Measurements from ENCODE around the gene TFDP3. TPM values are rescaled to one million over a fixed set of nuclear protein-coding genes. Genes with fewer than 3 reads are reported as not detected.

The TFDP3 gene
- total and polyA plus RNA-seq, 2 experiments from 2014 or later: not detected

DNA sequence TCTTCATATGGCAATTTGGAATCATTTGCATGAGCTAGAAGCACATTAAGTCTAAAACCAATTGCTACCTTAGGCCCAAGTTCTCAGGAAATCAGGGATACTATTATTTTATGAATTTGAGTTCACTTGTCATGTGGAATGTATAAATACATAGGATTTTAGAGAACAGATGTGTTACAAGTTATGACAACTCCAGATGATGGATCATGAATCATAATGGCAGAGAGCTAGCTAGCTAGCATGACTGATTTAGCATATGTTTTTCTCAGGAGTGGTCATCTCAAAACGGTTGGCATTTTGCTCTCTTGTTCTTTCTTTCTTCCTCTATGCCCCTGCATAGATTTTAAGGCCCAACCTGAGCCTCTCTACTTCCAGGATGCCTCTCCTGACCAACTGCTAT is 14.2 kb upstream of the TFDP3 start:
- Histone ChIP-seq H3K4me3 (no peak overlapping the region), H3K36me3 (no peaks in the 10 kb centered on the region), H3K4me1 (ENCODE audit: low read depth) (no peaks in the 10 kb centered on the region), H3K9me3 (ENCODE audit: low read depth) (no peaks in the 10 kb centered on the region), H3K27me3 (no peaks in the 10 kb centered on the region), H3K27ac (no peak overlapping the region)
- DNase-seq (ENCODE audit: low read depth in 1 of 2, low spot score in 1 of 2): no peak
- TF ChIP-seq, protein P1, sequence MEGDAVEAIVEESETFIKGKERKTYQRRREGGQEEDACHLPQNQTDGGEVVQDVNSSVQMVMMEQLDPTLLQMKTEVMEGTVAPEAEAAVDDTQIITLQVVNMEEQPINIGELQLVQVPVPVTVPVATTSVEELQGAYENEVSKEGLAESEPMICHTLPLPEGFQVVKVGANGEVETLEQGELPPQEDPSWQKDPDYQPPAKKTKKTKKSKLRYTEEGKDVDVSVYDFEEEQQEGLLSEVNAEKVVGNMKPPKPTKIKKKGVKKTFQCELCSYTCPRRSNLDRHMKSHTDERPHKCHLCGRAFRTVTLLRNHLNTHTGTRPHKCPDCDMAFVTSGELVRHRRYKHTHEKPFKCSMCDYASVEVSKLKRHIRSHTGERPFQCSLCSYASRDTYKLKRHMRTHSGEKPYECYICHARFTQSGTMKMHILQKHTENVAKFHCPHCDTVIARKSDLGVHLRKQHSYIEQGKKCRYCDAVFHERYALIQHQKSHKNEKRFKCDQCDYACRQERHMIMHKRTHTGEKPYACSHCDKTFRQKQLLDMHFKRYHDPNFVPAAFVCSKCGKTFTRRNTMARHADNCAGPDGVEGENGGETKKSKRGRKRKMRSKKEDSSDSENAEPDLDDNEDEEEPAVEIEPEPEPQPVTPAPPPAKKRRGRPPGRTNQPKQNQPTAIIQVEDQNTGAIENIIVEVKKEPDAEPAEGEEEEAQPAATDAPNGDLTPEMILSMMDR (IDR thresholded peaks at IDR 0.05; ENCODE audit: low read depth, low read length): no peak

DNA sequence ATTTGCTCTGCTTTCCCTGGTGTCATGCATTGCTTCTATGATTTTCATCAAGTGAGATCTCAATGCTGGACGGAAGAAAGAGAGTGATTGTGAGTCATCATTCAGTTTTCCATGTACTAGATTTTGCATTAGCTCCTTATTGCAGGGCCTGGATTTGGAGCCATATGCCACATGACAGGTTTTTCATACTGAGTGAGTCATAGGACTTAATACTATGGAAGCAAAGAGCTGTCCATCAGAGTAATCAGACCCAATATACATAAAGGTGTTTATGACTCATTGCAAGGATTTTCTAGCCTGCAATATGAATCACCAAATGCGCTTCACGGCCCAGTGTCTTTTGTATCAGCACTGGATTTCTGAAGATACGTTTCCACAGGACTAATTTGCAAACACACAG is 11.2 kb upstream of the TFDP3 start:
- TF ChIP-seq, protein P1 (IDR thresholded peaks at IDR 0.05; ENCODE audit: low read depth, low read length): no peak
- Histone ChIP-seq H3K9me3 (ENCODE audit: low read depth) (no peaks in the 10 kb centered on the region), H3K4me1 (ENCODE audit: low read depth) (no peaks in the 10 kb centered on the region), H3K36me3 (no peaks in the 10 kb centered on the region), H3K27ac (no peak overlapping the region), H3K4me3 (no peak overlapping the region), H3K27me3 (no peaks in the 10 kb centered on the region)
- DNase-seq (ENCODE audit: low read depth in 1 of 2, low spot score in 1 of 2): no peak

DNA sequence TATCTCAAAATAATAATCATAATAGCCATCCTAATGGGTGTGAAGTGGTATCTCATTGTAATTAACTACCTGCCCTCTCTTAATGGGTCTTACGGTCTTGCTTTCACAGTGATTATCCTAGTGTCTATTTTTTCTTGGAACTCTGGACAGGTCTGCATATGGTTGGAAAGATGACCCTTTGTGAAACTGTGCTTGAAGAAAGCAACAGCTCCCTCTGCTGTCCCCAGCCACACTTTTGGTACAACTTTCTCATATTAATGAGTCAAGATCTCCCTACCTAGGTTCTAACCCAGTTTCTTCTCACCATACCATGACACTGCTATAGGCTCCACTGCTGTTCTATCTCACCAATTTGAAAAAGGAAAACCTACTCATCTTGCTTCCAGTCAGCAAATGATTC is 2.4 kb downstream of the TFDP3 start:
- Histone ChIP-seq H3K4me3 (no peak overlapping the region), H3K36me3 (no peaks in the 10 kb centered on the region), H3K4me1 (ENCODE audit: low read depth) (no peaks in the 10 kb centered on the region), H3K9me3 (ENCODE audit: low read depth) (no peaks in the 10 kb centered on the region), H3K27me3 (no peaks in the 10 kb centered on the region), H3K27ac (no peak overlapping the region)
- peak; percentile 8 to 65 for DNase-seq (ENCODE audit: low read depth in 1 of 2, low spot score in 1 of 2)
- TF ChIP-seq, protein P1 (IDR thresholded peaks at IDR 0.05; ENCODE audit: low read depth, low read length): peak; percentile 17

DNA sequence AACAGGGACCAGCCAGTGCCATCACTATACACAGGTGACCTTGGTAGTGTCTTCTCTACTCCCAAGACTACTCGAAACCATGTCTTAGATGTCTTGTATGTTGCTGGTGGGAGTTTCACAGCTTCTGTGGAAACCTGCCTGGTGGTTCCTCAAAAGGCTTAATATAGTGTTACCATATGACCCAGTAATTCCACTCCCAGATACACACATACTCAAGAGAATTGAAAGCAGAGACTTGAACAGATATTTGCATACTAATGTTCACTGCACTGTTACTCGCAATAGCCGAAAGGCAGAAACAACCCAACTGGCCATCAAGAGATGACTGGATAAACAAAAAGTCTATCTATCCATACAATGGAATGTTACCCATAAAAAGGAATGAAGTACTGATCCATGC is 3.1 kb downstream of the TFDP3 start:
- no peaks in the 10 kb centered on the region for H3K36me3 ChIP-seq
- no peaks in the 10 kb centered on the region for H3K27me3 ChIP-seq
- TF ChIP-seq, protein P1 (IDR thresholded peaks at IDR 0.05; ENCODE audit: low read depth, low read length): no peak
- no peak for DNase-seq (ENCODE audit: low read depth in 1 of 2, low spot score in 1 of 2)
- H3K9me3 ChIP-seq (ENCODE audit: low read depth): no peaks in the 10 kb centered on the region
- no peaks in the 10 kb centered on the region for H3K4me1 ChIP-seq (ENCODE audit: low read depth)
- no peak overlapping the region for H3K27ac ChIP-seq
- H3K4me3 ChIP-seq: no peak overlapping the region

DNA sequence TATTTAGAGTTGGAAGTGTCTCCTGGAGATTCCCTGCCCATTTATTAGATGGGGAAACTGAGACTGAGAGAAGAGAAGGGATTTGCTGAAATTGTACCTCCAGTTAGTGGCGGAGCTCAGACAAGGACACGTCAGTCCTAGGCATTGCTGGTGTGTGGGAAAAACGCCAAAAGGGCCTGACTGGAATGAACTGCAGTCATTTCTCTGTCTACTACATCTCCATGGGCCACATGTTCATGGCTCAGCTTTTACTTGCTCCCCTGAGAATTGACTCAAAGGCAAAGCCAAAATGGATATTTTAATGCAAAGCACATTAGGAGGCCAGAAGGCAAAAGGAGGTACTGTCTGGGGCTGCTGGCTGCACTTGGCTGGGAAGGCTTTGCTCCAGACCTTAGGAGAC is 3.9 kb downstream of the TFDP3 start:
- TF ChIP-seq, protein P1 (IDR thresholded peaks at IDR 0.05; ENCODE audit: low read depth, low read length): no peak
- Histone ChIP-seq H3K36me3 (no peaks in the 10 kb centered on the region), H3K4me3 (no peak overlapping the region), H3K4me1 (ENCODE audit: low read depth) (no peaks in the 10 kb centered on the region), H3K27ac (no peak overlapping the region), H3K9me3 (ENCODE audit: low read depth) (no peaks in the 10 kb centered on the region), H3K27me3 (no peaks in the 10 kb centered on the region)
- DNase-seq (ENCODE audit: low read depth in 1 of 2, low spot score in 1 of 2): no peak

DNA sequence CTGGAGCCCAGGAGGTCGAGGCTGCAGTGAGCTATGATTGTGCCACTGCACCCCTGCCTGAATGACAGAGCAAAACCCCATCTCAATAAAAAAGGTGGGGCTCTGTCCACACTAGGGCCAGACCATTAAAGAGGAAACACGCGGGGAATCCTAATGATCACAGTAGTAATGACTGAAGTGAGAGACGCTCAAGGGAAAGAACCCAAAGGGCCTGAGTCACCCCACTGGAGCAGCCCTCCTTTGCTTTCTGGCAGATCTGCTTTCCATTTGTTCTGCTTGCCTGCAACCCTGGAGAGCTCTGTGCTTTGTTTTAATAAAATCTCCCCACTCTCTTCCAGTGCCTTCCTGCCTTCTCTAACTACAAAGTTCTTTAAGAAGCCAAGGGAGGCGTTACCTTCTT is 5.0 kb downstream of the TFDP3 start:
- Histone ChIP-seq H3K27ac (no peak overlapping the region), H3K4me1 (ENCODE audit: low read depth) (no peaks in the 10 kb centered on the region), H3K4me3 (no peak overlapping the region), H3K9me3 (ENCODE audit: low read depth) (no peaks in the 10 kb centered on the region), H3K27me3 (no peaks in the 10 kb centered on the region), H3K36me3 (no peaks in the 10 kb centered on the region)
- DNase-seq (ENCODE audit: low read depth in 1 of 2, low spot score in 1 of 2): no peak
- TF ChIP-seq, protein P1 (IDR thresholded peaks at IDR 0.05; ENCODE audit: low read depth, low read length): no peak
